HG03354 (cell line): Measurements from ENCODE around the gene COPS7A.

Experiments
- ATAC-seq: cut with Tn5 transposase; IDR thresholded peaks from one replicate; pipeline ENCODE4 v1.9.1; 2021; ENCODE audit warnings: mild to moderate bottlenecking; ENCODE audit not compliant: unreplicated experiment, poor library complexity, severe bottlenecking

COPS7A gene

GRCh38 chr12:6745741-6746525 is 22.1 kb downstream of the COPS7A start:
- no peak for ATAC-seq

GRCh38 chr12:6747216-6747615 is 23.4 kb downstream of the COPS7A start:
- no peak for ATAC-seq

DNA sequence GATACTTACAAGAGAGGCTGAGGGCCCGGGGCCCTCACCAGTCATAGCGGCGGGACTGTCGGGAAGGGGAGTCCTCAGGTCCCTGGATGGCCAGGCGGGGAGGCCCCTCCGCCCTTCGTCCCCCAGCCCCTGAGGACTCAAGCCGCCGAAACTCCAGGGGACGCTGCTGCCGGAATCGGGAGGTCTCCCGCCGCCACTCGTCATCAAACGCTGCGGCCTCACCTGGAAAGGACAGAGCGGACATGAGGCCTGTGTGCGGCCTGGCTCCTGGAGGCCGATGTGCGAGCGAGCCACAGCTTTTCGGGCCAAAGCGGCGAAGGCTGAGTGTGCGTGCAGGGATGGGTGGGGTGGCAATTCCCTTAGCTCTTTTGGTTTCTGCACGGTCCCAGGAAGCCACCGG is 24.9 kb downstream of the COPS7A start:
- no peak for ATAC-seq

DNA sequence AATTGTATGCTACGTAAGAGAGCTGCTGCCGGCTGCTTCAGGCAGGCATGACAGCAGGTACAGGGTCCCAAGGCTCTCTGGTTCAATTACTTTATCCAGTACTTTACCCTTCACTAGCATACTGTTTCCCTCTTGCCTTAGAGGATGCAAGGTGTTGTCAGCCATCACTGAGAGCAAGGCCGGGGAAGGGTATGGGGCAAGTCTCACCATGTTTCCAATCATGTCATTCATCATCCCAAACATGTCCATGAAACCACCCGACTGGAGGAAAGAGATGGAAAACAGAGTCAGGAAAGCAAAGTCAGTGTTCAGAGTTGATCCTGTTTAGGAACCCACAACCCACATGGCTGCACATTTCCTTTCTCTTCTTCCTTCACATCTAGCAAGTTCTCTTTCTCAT is 26.7 kb downstream of the COPS7A start:
- no peak for ATAC-seq

DNA sequence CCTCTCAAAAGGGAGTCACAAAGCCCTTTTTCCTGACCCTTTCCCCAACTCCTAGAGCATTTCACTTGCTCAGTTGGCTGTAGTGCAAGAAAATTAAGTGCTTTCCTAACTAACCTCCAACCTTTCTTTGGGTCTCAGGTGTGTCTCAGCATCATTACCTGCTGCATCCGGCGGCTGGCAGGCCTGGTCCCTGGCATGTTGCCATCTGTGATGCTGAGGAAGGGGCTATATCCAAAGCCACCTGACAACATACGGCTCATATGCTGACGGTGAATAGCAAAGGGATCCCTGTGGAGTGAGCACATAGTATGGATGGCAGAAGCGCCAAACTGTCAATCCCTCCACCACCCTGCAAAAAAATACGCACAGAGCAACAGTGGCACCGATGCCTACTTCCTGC is 27.9 kb downstream of the COPS7A start:
- ATAC-seq = no peak

DNA sequence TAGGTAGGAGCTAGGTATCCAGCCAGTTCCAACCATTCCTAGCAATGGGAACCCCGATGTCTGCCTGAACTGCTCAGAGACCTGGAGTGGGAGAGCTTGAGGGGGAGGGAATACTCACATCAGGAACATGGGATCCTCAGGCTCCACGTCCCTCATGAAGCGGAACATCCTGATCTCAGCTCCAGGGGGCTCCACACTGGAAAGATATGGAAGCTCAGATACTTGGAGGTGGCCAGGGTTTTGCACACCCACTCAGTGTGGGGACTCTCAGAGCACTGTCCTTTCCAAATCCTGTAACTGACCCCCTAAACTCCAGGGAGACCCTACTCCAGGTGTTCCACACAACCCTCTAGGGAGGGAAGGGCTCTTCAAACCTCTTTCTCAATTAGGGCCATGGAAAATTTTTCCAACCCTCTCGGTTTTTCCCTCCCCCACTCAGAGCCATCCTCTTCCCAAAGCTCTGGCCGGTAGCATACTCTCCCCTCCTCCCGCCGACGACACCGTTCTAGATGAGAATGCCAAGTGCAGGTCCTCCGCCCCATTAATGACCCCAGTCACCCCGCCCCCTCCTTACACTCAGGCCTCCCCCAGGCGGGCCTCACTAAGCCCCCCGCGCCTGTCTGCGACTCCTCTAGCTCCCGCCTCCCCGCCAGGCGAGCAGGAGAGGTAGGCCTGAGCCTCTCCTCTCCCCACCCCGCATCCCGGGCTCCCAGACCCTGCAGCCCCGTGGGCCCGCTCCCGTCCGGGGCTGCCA is 28.5 kb downstream of the COPS7A start:
- peak; percentile 12 for ATAC-seq

GRCh38 chr12:6752921-6753771 is 29.3 kb downstream of the COPS7A start, which contains the start of gene MLF2:
Gene MLF2, minus strand, starts transcription at chr12:6753141. Its CDS starts 807 bp downstream, at chr12:6752334.
- ATAC-seq = peak; percentile 92

DNA sequence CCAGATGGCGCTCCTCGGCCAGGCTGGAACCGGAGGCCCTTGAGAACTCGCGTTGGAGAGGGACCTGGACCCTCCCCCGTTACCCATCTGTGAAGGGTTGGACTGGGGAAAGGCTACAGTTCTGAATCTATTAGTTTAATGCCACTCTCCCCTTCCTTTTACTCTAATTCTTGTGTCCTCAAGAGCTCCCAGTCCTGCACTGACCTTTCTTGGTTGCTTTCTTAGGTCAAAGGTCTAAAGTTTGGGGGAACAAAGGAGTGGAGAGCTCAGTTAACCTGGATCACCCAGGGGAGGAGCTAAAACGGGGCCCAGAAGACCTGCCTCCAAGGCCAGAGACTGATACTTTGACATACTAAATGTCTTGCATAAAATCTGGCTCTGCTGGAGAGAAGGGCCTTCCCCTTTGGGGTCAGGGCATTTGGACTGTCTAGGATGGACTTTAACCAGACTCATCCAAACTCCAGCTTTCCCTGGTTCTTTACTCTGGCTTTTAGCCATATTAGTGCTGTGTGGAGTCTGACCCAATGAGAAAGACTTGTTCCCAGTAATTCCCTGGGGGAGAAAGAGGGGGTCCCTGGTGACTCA is 30.0 kb downstream of the COPS7A start:
- no peak for ATAC-seq

DNA sequence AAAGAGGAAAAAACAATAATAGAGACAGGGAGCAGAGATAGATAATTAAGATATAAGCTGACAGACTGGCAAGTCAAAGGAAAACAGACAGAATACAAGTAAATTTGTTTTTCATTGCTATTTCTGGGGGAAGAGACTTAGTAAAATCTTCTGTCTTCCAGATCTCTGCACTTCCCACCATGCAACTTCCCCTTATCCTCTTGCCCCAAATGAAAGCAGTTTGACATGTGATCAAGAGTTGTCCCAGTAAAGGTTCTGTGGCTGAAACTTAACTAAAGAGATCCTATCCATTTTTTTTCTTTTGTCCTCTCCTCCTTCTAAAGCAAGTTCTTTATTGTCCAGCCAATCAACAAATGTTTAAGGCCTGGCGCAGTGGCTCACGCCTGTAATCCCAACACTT is 30.6 kb downstream of the COPS7A start:
- ATAC-seq = no peak

- ATAC-seq = no peak
These were observed 33.3 kb downstream of the COPS7A start for GRCh38 chr12:6757028-6757690.

DNA sequence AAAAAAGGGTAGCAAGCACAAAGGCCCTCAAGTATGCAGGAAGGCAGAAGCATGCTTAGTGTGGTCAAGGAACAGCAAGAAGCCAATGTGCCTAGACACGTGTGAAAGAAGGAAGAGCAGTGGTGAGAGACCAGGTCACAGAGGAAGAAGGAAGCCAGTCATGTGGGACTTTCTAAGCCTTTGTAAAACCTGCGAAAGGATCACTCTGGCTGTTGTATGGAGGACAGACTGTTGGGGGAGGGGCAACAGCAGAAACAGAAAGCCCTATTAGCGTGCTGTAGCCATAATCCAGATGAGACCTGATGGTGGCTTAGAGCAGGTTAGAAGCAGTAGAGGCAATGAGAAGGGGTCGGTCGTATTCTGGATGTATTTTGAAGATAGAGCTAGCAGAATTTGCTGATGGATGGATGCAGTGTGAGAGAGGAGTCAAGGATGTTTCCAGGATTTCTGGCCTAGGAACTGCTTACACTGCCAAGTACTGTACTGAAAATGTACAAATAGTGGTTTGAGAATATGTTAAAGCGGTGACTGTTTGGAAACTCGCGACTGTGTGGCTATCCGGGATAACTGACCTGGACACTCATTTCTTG is 34.8 kb downstream of the COPS7A start:
- no peak for ATAC-seq

GRCh38 chr12:6759741-6760140 is 35.9 kb downstream of the COPS7A start:
- ATAC-seq = no peak

DNA sequence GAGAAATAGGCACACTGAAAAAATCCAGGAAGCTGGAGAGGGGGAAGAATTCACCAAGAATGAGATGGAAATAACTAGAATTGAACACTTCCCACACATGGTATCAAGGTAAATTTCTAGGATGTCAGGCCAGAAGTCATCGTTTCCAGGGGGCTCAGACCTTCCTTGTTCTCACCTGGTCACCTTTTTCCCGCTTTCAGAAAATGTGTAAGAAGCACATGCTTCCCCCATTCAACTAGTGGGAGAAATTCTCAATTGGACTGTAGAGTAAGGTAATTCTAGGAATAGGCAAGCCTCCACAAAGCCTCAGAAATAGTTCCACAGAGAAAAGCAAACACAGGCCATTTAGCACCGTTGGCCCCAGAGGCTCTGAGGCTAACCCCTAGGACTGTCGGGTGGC is 39.5 kb downstream of the COPS7A start:
- no peak for ATAC-seq

- peak; percentile 84 for ATAC-seq
These were observed 40.4 kb downstream of the COPS7A start for GRCh38 chr12:6764011-6764828.

GRCh38 chr12:6765048-6765633 is 41.3 kb downstream of the COPS7A start:
- no peak for ATAC-seq

DNA sequence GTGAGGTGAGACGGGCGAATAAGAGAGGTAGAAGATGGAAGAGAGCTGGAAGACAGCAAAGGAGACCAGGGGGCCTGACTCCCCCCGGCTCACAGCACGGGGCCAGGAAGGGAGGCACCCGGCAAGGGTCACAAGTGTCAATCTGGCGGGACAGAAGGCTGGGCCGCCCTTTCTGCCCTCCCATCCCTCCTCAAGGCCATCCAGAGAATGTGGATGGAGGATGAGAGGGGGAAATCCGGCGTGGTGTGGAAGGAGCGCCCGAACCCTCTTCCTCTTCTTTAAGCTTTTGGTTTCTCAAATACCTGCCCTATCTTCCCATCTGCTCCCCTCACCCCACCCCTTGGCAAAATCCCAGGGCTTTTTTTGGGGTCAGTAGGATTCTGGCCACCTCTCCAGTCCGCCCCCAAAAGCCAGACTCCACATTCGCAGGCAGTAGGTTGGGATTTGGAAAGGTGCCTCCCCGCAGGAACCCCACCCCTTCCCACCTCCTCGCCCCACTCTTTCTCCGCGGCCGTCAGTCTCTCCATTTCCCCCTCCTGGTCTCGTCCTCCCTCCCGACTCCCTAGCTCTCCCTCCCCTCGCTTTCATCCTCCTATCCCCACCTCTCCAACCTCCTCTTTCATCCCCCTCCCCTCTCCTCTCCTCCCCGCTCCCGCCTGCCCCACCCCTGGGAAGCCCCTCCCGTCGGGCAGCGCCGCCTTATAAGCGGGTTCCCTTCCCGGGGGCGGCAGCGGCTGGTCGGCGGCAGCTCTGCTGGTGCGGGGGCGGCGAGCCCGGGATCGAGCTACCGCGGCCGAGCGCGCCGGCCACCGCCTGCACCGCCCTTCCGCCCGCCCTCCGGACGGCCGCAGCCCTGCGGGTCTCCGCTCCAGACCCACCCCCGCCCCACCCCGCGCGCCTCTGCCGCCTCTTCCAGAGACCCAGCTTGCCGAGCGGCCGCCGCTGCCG is 42.1 kb downstream of the COPS7A start, which contains the start of gene PTMS:
Gene PTMS, plus strand, starts transcription at position 730 of the 948 bp plus-strand sequence. CDS start 343 bp downstream, outside the sequence.
- peak; percentile 17 for ATAC-seq
